HG03159 (cell line): ENCODE results near the gene PFKM.

Source experiments
- ATAC-seq: cut with Tn5 transposase; IDR thresholded peaks from one replicate; pipeline ENCODE4 v1.9.1; 2021; ENCODE audit warnings: mild to moderate bottlenecking, moderate library complexity; ENCODE audit not compliant: unreplicated experiment

PFKM gene

DNA sequence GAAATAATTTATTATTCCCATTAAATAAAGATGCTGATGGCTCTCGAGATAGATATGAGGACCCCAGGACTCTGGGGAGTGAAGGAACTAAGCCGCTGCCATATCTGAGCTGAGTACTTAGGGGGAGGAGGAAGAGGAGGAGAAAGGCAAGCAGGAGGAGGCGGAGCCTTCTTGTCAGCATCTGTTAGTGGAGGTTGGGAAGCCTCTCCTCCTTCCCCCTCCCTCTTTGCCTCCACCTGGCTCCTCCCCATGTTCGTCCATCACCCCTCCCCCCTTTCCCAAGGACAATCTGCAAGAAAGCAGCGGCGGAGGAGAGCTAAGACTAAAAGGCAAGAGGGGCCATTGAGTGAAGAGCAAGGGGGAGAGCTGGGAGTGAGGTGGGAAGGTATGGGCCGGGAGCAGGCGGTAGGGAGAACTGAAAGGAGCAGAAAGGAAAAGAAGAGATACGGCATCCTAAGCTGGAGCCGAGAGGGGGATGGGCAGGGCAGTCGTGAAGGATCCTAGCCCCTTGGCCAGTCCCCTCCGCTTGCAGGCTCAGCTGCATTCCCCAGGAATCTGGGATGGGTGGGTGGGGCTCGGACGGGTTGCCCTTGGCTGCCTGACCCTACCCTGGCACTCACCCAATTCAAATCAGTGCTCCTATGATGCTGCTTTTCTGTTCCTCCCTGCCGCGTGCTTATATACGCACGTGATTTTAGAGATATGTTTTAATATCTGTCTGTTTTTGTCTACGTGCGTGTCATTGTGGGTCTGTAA lies at the start of gene PFKM:
TSS of gene PFKM (plus strand) at position 287 of the 756 bp plus-strand sequence. CDS start 3,411 bp downstream, outside the sequence.
- ATAC-seq = peak; percentile 96

DNA sequence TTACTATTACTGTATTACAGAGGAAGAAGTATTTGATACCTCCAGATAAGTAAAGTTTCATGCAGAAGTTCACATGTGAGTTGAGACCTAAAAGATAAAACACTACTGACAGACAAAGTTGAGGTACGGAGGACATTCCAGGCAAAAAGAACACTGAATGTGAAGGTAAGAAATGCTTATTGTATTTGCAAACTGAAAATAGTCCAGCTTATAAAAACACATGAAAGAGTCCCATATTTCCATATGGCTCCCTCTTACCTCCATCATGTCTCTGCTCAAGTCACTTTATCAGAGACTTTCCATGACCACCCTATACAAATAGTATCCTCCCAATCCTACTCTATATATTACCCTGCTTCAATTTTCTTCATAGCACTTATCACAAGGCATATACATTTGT lies 49.1 kb upstream of the PFKM start:
- ATAC-seq = no peak

DNA sequence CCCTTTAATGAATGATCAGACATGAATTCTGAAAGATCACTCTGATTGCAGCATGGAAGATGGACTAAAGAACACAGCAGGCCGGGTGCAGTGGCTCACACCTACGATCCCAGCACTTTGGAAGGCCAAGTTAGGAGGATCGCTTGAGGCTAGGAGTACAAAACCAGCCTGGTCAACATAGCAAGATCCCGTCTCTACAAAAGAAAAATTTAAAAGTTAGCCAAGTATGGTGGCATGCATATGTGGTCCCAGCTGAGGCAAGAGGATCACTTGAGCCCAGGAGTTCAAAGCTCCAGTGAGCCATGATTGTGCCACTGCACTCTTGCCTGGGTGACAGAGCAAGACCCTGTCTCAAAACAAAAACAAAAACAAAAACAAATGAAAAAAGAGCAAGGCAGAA lies 48.4 kb upstream of the PFKM start:
- ATAC-seq = no peak

DNA sequence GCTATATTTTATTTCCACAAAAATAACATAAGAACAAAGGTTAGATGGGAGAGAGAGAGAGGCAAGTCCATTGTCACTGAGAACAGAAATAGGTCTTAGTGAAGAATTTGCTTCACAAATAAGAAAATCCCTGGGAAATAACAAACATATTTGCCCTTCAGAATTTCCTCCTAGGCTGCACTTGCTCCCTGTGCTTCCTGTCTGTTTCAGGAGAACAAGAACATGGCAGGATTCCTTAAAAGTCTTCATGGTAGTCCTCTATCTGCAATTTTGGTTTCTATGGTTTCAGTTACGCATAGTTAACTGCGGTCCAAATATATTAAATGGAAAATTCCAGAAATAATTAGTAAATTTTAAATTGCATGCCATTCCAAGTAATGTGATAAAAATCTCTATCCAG lies 47.4 kb upstream of the PFKM start:
- no peak for ATAC-seq

DNA sequence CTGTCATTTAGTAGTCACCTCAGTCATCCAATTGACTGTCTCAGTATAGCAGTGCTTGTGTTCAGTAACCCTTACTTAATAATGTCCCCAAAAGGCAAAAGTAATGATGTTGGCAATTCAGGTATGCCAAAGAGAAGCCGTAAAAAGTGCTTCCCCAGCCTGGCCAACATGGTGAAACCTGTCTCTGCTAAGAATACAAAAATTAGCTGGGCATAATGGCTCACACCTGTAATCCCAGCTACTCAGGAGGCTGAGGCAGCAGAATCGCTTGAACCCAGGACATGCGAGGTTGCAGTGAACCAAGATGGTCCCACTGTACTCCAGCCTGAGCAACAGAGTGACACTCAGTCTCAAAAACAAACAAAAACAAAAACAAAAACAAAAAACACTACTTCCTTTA lies 46.9 kb upstream of the PFKM start:
- ATAC-seq = no peak

DNA sequence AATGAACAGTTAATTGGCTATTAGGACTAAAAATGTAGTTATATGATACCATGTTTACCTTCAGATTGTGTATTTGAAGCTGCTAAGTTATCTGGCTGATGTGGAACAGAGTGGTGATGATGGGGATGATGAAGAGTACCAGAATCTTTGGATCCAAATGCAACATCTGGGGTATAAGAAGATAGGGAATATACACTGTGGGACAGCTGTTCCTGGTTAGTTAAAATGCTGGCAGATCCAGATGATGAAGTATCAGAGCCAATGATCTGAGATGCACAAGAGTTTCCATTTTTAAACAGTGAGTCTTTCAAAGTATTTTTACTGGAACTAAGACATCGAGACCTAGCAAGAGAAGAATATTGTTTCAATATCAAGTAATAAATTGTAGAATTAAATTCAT lies 44.9 kb upstream of the PFKM start:
- ATAC-seq = no peak

DNA sequence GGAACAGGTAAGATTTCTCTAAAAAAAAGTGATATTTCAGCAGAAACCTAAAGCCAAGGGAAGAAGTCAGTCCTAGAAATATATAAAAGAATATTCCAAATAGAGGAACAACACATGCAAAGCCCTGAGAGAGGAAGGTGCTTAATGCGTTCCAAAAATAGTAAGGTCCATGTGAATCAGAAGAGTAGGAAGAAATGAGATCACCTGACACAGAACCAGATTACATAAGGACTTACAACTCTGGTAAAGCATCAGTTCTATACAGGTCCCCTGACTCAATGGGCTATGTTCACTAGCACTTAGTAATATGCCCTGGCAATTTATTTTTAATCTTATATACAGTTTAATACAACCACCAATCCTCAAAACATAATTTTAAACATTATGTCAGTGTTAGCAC lies 43.3 kb upstream of the PFKM start:
- no peak for ATAC-seq

DNA sequence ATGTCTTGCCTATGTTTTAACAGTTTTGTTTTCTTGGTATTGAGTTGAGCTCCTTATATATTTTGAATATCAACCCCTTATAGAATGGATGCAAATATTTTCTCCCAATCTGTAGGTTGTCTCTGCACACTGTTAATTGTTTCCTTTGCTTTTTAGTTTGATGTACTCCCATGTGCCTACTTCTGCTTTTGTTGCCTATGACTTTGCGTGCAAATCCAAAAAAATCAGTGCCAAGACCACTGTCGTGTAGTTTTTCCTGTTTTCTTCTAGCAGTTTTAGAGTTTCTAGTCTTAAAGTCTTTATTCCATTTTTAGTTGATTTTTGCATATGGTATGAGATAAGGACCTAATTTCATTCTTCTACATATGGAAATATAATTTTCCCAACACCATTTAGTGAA lies 42.1 kb upstream of the PFKM start:
- no peak for ATAC-seq

DNA sequence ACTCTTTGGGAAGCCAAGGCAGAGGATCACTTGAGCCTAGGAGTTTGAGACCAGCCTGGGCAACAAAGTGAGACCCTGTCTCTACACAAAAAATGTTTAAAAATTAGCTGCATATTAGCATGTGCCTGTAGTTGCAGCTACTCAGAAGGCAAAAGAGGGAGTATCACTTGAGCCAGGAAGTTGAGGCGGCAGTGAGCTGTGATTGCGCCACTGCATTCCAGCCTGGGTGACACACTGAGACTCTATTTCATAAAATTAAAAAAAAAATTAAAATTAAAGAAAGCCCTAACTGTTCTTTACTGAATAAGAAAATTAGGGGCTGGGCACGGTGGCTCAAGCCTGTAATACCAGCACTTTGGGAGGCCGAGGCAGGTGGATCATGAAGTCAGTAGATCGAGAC lies 40.3 kb upstream of the PFKM start:
- ATAC-seq = no peak

DNA sequence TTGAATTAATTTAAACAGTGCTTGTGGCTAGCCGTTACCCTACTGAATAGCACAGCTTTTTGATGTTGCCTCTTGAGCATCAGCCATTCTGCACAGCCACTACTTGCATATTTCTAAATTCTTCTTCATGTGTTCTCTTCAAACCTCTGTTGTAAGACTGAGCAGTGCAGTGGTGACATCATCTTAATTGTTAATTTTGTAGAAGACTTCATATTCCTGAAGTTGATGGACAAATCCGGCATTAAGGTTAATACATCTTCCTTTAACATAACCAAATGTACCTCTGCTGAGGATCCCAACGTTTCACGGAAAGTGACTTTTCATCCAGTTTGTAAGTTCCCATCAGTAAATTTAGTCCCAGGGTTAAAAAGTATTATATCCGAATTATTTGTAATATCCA lies 38.9 kb upstream of the PFKM start:
- ATAC-seq = no peak

DNA sequence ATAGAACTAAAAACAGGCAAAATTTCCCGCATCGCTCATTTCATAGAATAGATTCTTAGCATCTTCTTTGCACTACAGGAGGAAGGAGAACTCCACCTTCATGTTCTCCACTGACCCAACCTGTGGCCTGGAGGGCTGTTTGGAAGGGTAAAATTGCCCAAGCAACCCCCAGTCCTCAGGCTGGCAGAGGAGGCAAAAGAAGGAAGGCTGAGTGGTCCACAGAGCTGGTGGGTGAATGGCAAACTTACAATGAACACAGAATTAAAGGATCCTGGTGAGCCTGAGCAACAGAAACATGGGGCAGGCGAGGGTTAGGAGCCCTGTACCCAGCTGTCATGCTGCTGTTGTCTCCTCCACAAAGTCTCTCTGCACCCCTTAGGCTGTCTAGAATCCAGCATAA lies 38.3 kb upstream of the PFKM start:
- ATAC-seq = no peak

DNA sequence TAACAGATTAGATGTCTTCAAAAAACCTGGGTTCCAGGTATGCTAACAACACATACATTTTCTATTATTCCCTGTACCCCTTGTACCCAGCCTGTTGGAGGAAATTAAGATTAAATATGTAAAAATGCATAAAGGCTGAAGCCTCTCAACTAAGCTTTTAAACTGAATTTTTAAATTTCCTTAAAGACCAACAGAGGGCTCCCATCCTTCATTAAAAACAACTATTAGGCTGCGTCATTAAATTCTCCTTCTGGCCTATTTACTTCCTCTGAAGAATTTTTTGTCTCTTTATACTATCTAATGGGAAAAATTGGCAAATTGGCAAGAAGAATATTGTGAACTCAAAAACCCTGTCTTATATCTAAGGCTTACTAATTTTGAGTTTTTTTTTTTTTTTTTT lies 35.1 kb upstream of the PFKM start:
- no peak for ATAC-seq

DNA sequence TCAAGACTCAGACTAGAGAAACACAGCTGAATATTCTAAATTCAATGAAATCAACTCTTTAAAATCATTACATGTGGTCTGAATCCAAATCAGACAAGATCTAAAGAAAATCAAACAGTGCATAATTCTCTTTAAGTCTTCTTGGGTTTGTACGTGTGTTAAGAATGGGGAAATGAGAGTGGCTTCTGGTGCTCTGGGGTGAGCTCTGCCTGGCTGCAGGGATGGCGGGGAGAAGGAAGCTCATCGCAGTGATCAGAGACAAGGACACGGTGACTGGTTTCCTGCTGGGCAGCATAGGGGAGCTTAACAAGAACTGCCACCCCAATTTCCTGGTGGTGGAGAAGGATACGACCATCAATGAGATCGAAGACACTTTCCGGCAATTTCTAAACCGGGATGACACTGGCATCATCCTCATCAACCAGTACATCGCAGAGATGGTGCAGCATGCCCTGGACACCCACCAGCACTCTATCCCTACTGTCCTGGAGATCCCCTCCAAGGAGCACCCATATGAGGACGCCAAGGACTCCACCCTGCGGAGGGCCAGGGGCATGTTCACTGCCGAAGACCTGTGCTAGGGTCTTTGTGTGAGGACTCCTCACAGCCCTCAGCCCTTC lies 34.2 kb upstream of the PFKM start:
- ATAC-seq = no peak

DNA sequence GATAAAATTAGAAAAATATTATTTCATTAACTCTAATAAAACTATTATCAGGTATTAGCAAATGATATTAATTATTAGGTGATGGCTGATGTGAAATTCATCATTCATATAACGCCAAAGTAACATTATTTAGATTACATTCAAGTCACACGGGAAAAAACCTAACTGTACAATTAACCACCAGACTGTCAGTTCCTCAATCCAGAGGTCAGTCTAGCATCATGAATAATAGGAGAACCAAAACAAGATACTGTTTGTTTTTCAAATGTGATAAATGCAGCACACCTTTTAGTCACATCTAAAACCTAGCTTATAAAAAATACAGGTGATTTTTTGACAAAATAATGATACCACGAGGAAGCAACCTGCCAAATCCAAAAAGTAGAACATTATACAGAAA lies 32.8 kb upstream of the PFKM start:
- no peak for ATAC-seq

DNA sequence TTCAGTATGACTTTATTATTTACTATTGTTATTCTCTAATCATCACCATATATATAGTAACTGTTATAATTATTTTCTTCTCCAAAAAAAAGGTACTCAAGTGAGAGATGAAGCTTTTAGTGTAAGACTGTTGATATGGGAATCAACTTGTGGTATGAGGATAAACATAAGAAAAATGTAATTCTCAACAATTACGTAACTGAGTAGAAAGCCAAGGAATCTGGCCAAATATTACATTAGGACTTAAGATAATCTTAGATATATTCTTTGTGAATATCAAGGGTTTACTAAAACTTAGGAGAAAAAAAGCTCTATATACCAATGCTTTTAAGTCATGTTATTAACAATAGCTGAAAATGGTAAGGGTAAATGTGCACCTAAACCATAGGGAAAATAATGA lies 26.6 kb upstream of the PFKM start:
- no peak for ATAC-seq

DNA sequence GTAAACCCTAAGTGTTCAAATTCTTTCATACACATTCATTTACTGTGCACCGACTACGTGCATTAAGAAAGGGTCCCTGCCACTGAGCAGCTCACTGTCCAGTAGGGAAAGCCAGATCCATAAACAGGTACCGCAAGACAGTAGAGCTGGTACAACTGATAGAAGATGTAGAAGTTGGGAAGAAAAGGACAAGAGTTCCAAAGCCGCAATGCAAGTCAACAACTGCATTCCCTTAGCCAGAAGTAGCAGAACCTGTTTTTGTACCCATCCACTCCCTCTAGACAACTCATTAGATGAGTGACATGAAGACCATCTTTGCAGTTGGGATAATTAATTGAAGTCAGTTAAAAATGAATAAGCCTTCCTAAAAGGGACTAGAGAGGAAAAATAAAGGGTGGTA lies 14.6 kb upstream of the PFKM start:
- no peak for ATAC-seq

DNA sequence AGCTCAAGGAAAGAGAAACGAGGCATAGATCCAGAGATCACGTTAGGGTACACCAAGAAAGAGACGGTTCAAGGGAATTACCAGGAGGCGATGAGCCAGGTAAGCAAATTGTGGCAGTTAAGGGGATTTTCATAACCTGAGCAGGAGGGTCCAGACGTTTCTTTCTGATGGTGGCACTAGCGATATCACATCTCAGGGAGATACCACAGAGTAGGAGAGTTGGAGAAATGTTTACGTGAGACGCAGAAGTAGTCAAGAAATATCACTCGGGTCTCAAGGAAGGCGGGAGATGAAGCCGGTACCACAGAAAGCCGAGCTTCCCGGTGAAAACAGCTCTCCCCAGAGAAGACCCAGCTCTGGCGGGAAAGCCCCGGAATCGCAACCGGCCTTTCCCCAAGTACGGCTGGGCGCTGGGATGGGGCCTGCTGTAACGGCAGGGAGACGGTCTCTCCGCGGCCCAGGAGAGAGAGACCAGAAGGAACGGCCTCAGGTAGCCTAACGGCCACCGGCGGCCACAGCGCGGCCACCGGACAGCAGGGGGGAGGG lies 13.8 kb upstream of the PFKM start:
- ATAC-seq = peak; percentile 26

DNA sequence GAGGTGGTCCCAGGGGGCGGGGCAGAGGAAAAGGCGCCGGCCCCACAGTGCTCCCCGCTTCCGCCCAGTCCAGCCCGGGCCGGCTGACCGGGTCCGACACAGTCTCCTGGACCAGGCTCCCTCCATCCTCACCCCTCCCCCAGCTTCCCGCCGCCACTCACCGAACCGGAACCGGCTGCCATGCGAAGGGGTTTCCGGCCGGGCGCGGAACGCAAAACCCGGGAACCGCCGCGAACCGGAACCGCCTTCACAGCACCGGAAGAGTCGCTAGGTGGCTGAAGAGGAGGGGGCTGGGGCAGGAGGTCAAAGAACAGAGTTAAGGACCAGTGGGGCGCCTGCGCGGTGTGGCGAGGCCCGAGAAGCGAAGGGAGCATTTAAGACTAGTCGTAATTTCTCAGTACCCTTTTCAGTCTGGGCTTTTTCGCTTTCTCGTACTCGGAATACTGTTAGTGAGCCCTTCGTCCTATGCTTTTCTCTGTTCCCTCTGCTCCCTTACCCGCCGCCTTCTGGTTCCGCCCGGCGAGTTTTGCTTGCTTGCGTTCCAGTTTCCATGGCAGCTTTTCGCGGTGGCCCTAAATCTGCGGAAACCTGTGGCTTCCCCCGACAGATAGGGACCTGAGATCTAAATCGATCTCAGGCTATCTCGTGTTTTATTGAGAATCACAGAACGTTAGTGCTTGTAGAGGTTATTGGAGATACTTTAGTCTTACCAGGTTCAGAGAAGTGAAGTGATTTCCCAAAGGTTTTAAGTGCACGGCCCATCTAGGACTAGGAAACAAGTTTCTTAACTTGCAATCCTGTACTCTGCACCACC lies 13.1 kb upstream of the PFKM start, which contains the start of gene SENP1:
TSS of gene SENP1 (minus strand) at position 213 of the 814 bp plus-strand sequence. CDS start 4,607 bp downstream, outside the sequence.
- peak; percentile 65 for ATAC-seq

DNA sequence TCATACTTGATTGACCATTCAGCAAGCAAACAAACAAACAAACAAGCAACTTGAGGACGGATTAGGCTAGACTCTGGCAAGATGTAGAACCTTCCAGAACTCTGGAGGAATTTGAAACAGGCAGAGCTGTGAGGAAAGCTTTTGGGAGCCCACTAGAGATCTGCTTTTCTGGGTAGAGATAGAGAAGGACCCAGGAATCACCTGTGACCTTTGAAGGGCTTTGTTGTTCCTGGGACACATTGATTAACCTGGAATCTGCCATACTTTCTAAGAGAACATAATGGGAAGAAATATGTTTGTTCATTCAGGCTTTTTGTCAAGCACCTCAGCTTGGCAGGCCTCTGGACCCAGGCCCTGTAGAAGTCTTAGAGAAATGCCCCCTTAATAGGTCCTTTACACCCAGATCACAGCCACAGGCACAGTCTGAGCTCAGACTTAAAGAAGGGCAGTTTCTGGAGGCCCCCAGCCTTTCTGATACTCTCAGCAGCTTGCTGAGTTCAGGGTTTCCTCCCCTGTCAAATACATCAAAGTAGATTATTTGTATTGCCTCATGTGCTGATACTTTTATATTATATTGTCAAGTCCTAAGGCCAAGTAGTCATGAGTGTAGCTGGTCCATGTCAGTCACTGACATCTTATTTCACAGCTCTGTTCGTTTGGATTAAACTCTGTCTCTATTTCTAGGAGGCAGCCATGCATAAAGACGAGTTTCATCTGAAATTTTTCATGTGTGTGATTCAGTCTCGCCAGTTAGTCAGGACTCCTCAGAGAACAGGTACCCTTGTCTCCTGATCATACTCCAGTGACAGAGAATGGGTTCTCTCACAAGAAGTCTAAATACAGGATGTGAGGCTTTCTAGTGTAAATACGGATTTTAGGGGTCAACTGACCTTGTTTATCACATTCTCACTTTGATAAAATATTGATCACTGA lies 12.2 kb upstream of the PFKM start:
- ATAC-seq = no peak

DNA sequence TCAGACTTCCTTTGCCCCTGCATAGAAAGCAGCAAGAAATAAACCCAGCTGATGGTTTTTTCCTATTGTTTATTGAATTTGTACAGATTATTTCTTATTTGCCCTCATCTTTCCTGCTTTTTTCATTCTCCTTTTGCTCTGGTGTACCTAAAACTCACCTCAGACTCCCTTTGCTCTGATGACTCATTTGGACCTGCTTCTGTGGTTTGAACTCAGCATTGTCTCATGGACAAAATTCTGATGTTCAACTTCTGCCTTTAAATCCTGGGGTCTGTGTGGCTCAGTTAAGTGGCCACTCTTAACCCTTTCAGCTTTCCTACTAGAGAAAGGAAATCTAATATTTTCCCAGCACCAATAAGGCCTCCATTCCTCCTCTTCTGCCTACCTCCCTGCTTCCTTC lies 9.7 kb upstream of the PFKM start:
- ATAC-seq = no peak
